ENCODE data around the gene DAND5.

The DAND5 gene

GRCh38 chr19:12959481-12959880 is 9.9 kb upstream of the DAND5 start:
- no peak overlapping the region for H3K4me3 ChIP-seq (replicated peaks; ENCODE audit: low read depth, low read length)
- DNase-seq (ENCODE audit: low read depth) = no peak
- TF ChIP-seq, protein P1, sequence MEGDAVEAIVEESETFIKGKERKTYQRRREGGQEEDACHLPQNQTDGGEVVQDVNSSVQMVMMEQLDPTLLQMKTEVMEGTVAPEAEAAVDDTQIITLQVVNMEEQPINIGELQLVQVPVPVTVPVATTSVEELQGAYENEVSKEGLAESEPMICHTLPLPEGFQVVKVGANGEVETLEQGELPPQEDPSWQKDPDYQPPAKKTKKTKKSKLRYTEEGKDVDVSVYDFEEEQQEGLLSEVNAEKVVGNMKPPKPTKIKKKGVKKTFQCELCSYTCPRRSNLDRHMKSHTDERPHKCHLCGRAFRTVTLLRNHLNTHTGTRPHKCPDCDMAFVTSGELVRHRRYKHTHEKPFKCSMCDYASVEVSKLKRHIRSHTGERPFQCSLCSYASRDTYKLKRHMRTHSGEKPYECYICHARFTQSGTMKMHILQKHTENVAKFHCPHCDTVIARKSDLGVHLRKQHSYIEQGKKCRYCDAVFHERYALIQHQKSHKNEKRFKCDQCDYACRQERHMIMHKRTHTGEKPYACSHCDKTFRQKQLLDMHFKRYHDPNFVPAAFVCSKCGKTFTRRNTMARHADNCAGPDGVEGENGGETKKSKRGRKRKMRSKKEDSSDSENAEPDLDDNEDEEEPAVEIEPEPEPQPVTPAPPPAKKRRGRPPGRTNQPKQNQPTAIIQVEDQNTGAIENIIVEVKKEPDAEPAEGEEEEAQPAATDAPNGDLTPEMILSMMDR (IDR thresholded peaks at IDR 0.05; ENCODE audit: low read length, missing control alignments) = no peak

- TF ChIP-seq, protein P1 (IDR thresholded peaks at IDR 0.05; ENCODE audit: low read length, missing control alignments) = peak; percentile 77
- H3K4me3 ChIP-seq (replicated peaks; ENCODE audit: low read depth, low read length) = peak overlapping the region; percentile 63
- DNase-seq (ENCODE audit: low read depth) = peak; percentile 75
Observed at GRCh38 chr19:12965017-12965811, 4.2 kb upstream of the DAND5 start.

GRCh38 chr19:12965812-12966135 is 3.6 kb upstream of the DAND5 start:
- TF ChIP-seq, protein P1 (IDR thresholded peaks at IDR 0.05; ENCODE audit: low read length, missing control alignments) = no peak
- DNase-seq (ENCODE audit: low read depth) = no peak
- H3K4me3 ChIP-seq (replicated peaks; ENCODE audit: low read depth, low read length) = no peak overlapping the region

DNA sequence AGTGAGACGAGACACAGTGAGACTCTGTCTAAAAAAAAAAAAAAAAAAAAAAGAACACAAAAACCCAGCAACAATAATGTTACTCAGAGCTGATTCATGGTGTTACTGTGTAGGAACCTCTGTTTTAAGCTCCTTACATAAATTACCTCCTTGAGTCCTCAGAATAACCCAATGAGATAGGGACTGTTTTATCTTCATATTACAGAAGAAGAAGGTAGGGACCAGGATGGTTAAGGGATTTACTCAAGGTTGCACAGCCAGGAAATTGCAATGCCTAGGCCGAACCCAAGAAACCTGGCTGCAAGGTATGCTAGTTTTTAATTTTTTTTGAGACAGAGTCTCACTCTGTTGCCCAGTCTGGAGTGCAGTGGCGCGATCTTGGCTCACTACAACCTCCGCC is 1.5 kb upstream of the DAND5 start:
- TF ChIP-seq, protein P1 (IDR thresholded peaks at IDR 0.05; ENCODE audit: low read length, missing control alignments) = no peak
- no peak overlapping the region for H3K4me3 ChIP-seq (replicated peaks; ENCODE audit: low read depth, low read length)
- no peak for DNase-seq (ENCODE audit: low read depth)

DNA sequence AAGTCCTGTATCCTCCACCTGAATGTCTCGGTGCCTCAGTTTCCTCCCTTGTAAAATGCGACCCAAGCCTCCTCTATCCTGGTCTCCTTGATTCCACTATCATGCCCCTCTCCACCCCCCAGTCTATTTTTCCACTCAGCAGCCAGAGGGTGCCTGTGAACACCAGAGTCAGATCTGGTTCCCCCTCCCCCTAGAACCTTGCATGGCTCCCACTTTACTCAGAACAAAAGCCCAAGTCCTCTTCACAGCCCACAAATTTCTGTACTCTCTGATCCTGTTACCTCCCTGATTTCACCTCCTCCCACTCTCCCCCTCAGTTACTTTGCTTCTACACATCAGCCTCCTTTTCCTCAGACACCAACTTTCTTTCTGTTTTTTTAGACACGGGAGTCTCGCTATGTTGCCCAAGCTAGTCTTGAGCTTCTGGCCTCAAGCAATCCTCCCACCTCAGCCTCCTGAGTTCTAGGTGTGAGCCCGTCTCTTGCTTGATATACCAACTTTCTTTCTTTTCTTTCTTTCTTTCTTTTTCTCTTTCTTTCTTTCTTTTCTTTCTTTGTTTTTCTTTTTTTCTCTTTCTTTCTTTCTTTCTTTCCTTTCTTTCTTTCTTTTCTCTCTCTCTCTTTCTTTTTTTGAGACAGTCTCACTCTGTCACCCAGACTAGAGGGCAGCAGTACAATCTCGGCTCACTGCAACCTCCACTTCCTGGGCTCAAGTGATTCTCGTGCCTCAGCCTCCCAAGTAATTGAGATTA is 869 bp downstream of the DAND5 start:
- DNase-seq (ENCODE audit: low read depth) = no peak
- no peak overlapping the region for H3K4me3 ChIP-seq (replicated peaks; ENCODE audit: low read depth, low read length)
- TF ChIP-seq, protein P1 (IDR thresholded peaks at IDR 0.05; ENCODE audit: low read length, missing control alignments) = no peak

DNA sequence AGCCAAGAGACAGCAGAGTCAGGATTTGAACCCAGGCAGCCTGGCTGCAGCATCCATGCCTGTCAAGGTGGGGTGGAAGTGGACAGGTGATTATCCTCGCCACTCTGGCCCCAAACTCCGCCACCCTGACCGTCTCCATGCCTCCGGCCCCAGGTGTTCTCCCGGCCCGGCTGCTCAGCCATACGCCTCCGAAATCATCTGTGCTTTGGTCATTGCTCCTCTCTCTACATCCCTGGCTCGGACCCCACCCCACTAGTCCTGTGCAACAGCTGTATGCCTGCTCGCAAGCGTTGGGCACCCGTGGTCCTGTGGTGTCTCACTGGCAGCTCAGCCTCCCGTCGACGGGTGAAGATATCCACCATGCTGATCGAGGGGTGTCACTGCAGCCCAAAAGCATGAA is 3.9 kb downstream of the DAND5 start:
- DNase-seq (ENCODE audit: low read depth) = no peak
- TF ChIP-seq, protein P1 (IDR thresholded peaks at IDR 0.05; ENCODE audit: low read length, missing control alignments) = no peak

More for the DNA sequence above, 3.9 kb downstream of the DAND5 start:
- no peak overlapping the region for H3K4me3 ChIP-seq (replicated peaks; ENCODE audit: low read depth, low read length)

Measured in fibroblast of pulmonary artery (primary cell).